MM.1S (cell line): ENCODE results near the gene POLG2.

ENCODE experiments used
- CTCF ChIP-seq: fragments of 300-600 bp; sonication (generic); IDR thresholded peaks from 2 replicates; pipeline ENCODE4 v1.5.1; 2016; ENCODE audit warnings: antibody characterized with exemption, low read length, mixed read lengths
- EZH2 ChIP-seq: fragments of 300-600 bp; sonication (generic); optimal IDR thresholded peaks from 2 replicates; pipeline ENCODE3; 2017; ENCODE audit warnings: low read depth, mild to moderate bottlenecking, antibody characterized with exemption, low read length, mixed read lengths
- EZH2phosphoT487 ChIP-seq: fragments of 300-600 bp; sonication (generic); IDR thresholded peaks from 2 replicates; pipeline ENCODE4 v1.6.1; 2018; ENCODE audit warnings: antibody characterized with exemption, low read length

- no peak for TF ChIP-seq CTCF
- TF ChIP-seq EZH2, result no peak
- no peak for TF ChIP-seq EZH2phosphoT487
Measured at GRCh38 chr17:64455993-64456885, 40.6 kb downstream of the POLG2 start.
